ENCODE data around the gene CEP41. TPM values are rescaled to one million over a fixed set of nuclear protein-coding genes. Genes with fewer than 3 reads are reported as not detected.
A peak's percentile ranks its signal among the peaks of the same experiment; 100 is the strongest.

The CEP41 gene
- total and polyA plus RNA-seq, 2 experiments from 2014 or later = 5.5 to 17.2 TPM

- no peaks in the 10 kb centered on the region for H3K9me2 ChIP-seq (replicated peaks; ENCODE audit: insufficient read depth)
- H3K27ac ChIP-seq = peak overlapping the region; percentile 75
- no peak overlapping the region for H3K4me3 ChIP-seq
- H3K4me2 ChIP-seq = no peak overlapping the region
- no peak overlapping the region for H2AFZ ChIP-seq
- no peaks in the 10 kb centered on the region for H3K79me2 ChIP-seq
- DNase-seq (ENCODE audit: low spot score) = no peak
- WGBS (ENCODE audit: low lambda C conversion rate, missing lambda C conversion rate) = 59% methylated on average over 7 of the region's 7 CpGs
- no peaks in the 10 kb centered on the region for H4K20me1 ChIP-seq (ENCODE audit: insufficient read depth, poor library complexity, severe bottlenecking)
- H3K4me1 ChIP-seq (ENCODE audit: insufficient read depth) = peaks cover 41% of the 10 kb centered on the region
- no peaks in the 10 kb centered on the region for H3K9me3 ChIP-seq (ENCODE audit: low read depth)
- H3K36me3 ChIP-seq (replicated peaks; ENCODE audit: insufficient read depth, low read depth) = no peaks in the 10 kb centered on the region
- TF ChIP-seq CTCF (IDR thresholded peaks at IDR 0.05; ENCODE audit: poor library complexity) (no peak), EZH2phosphoT487 (IDR thresholded peaks at IDR 0.05; ENCODE audit: low read depth, severe bottlenecking, unreplicated experiment) (peak; percentile 39), EZH2 (IDR thresholded peaks at IDR 0.05; ENCODE audit: borderline replicate concordance) (no peak)
- H3K27me3 ChIP-seq = no peaks in the 10 kb centered on the region
These were observed 43.6 kb downstream of the CEP41 start for GRCh38 chr7:130397051-130397757.

GRCh38 chr7:130396109-130396508 is 44.7 kb downstream of the CEP41 start:
- 80% methylated on average over 3 of the region's 3 CpGs for WGBS (ENCODE audit: low lambda C conversion rate, missing lambda C conversion rate)
- H3K27ac ChIP-seq = peak overlapping the region; percentile 75

GRCh38 chr7:130395421-130395820 is 45.4 kb downstream of the CEP41 start:
- Histone ChIP-seq H3K4me3 (no peak overlapping the region), H4K20me1 (ENCODE audit: insufficient read depth, poor library complexity, severe bottlenecking) (no peaks in the 10 kb centered on the region), H3K4me1 (ENCODE audit: insufficient read depth) (peaks cover 46% of the 10 kb centered on the region), H3K27ac (peak overlapping the region; percentile 75), H3K9me3 (ENCODE audit: low read depth) (no peaks in the 10 kb centered on the region), H3K27me3 (no peaks in the 10 kb centered on the region), H2AFZ (no peak overlapping the region), H3K36me3 (replicated peaks; ENCODE audit: insufficient read depth, low read depth) (no peaks in the 10 kb centered on the region), H3K79me2 (no peaks in the 10 kb centered on the region), H3K9me2 (replicated peaks; ENCODE audit: insufficient read depth) (no peaks in the 10 kb centered on the region), H3K4me2 (no peak overlapping the region)
- no peak for TF ChIP-seq EZH2 (IDR thresholded peaks at IDR 0.05; ENCODE audit: borderline replicate concordance)
- no peak for TF ChIP-seq CTCF (IDR thresholded peaks at IDR 0.05; ENCODE audit: poor library complexity)
- no peak for TF ChIP-seq EZH2phosphoT487 (IDR thresholded peaks at IDR 0.05; ENCODE audit: low read depth, severe bottlenecking, unreplicated experiment)
- WGBS (ENCODE audit: low lambda C conversion rate, missing lambda C conversion rate) = 74% methylated on average over 5 of the region's 5 CpGs
- DNase-seq (ENCODE audit: low spot score) = no peak

More at GRCh38 chr7:130396109-130396508, 44.7 kb downstream of the CEP41 start:
- Histone ChIP-seq H3K36me3 (replicated peaks; ENCODE audit: insufficient read depth, low read depth) (no peaks in the 10 kb centered on the region), H3K4me2 (no peak overlapping the region), H3K4me3 (no peak overlapping the region), H4K20me1 (ENCODE audit: insufficient read depth, poor library complexity, severe bottlenecking) (no peaks in the 10 kb centered on the region), H3K4me1 (ENCODE audit: insufficient read depth) (peaks cover 46% of the 10 kb centered on the region), H3K9me2 (replicated peaks; ENCODE audit: insufficient read depth) (no peaks in the 10 kb centered on the region), H3K27me3 (no peaks in the 10 kb centered on the region), H3K79me2 (no peaks in the 10 kb centered on the region), H2AFZ (no peak overlapping the region), H3K9me3 (ENCODE audit: low read depth) (no peaks in the 10 kb centered on the region)
- DNase-seq (ENCODE audit: low spot score) = no peak
- TF ChIP-seq EZH2 (IDR thresholded peaks at IDR 0.05; ENCODE audit: borderline replicate concordance) = no peak
- TF ChIP-seq CTCF (IDR thresholded peaks at IDR 0.05; ENCODE audit: poor library complexity) = no peak
- no peak for TF ChIP-seq EZH2phosphoT487 (IDR thresholded peaks at IDR 0.05; ENCODE audit: low read depth, severe bottlenecking, unreplicated experiment)

Data from hepatocyte (in vitro differentiated cells).